Endodermal cell (in vitro differentiated cells): ENCODE data around the gene EGFR. TPM values are rescaled to one million over a fixed set of nuclear protein-coding genes. Genes with fewer than 3 reads are reported as not detected.

Experiments
- DNase-seq: peaks from one replicate; pipeline ENCODE4 v3.0.0-alpha.2; 2017
- H3K27ac ChIP-seq: 2 replicates; pipeline ENCODE4 v1.5.1; 2013; ENCODE audit warnings: mild to moderate bottlenecking, low read depth, low read length, moderate library complexity
- H3K27me3 ChIP-seq: 2 replicates; pipeline ENCODE4 v1.6.1; 2013; ENCODE audit warnings: mild to moderate bottlenecking, low read length, moderate library complexity; ENCODE audit not compliant: insufficient read depth, control insufficient read depth, poor library complexity, severe bottlenecking
- H3K36me3 ChIP-seq: 2 replicates; pipeline ENCODE4 v1.7.0; 2013; ENCODE audit warnings: mild to moderate bottlenecking, low read length, moderate library complexity; ENCODE audit not compliant: control insufficient read depth, insufficient read depth
- H3K4me1 ChIP-seq: one replicate; pipeline ENCODE4 v1.7.0; 2013; ENCODE audit warnings: low read length; ENCODE audit not compliant: control insufficient read depth, insufficient read depth
- H3K4me3 ChIP-seq: 2 replicates; pipeline ENCODE4 v1.5.1; 2013; ENCODE audit warnings: mild to moderate bottlenecking, low read length, moderate library complexity
- H3K9ac ChIP-seq: 2 replicates; pipeline ENCODE4 v1.6.1; 2013; ENCODE audit warnings: mild to moderate bottlenecking, low read length, moderate library complexity; ENCODE audit not compliant: poor library complexity, severe bottlenecking; ENCODE audit errors: extremely low read depth
- H3K9me3 ChIP-seq: 2 replicates; pipeline ENCODE4 v1.6.1; 2013; ENCODE audit warnings: mild to moderate bottlenecking, low read length, moderate library complexity; ENCODE audit not compliant: control insufficient read depth
- H3K27ac Mint-ChIP-seq: 2 replicates; pipeline ENCODE4 v1.8.0; 2020; ENCODE audit warnings: mixed read lengths
- H3K27me3 Mint-ChIP-seq: 2 replicates; pipeline ENCODE4 v1.8.0; 2021; ENCODE audit warnings: mild to moderate bottlenecking, mixed read lengths; ENCODE audit not compliant: insufficient read depth
- H3K36me3 Mint-ChIP-seq: 2 replicates; pipeline ENCODE4 v1.8.0; 2020; ENCODE audit warnings: low read depth, mixed read lengths
- H3K4me1 Mint-ChIP-seq: 2 replicates; pipeline ENCODE4 v1.8.0; 2020; ENCODE audit warnings: mixed read lengths
- H3K4me3 Mint-ChIP-seq: 2 replicates; pipeline ENCODE4 v1.8.0; 2020; ENCODE audit warnings: mild to moderate bottlenecking, moderate library complexity, mixed read lengths
- H3K9me3 Mint-ChIP-seq: 2 replicates; pipeline ENCODE4 v1.8.0; 2020; ENCODE audit warnings: mild to moderate bottlenecking, mixed read lengths
- CTCF ChIP-seq: fragments of 200-600 bp; sonication (generic); conservative IDR thresholded peaks from 2 replicates; pipeline ENCODE4 v1.5.0; 2021; ENCODE audit warnings: antibody characterized with exemption, mild to moderate bottlenecking
- WGBS, 2 experiments: methylation state at CpG; one replicate each; pipeline versions ENCODE4 v1.1.5 to v1.1.7; 2013; ENCODE audit warnings: missing lambda C conversion rate in 2 of 2, mixed read lengths in 1 of 2; ENCODE audit not compliant: insufficient coverage in 1 of 2, insufficient read length in 1 of 2; 5-methylcytosine and 5-hydroxymethylcytosine counted together
- total RNA-seq, 2 donors: library from RNA; stranded (reverse); fragmentation: NEBNext Ultra II Directional in 1 of 2; extraction: Animal tissue kit (Norgen Biotek cat#: 25700) in 1 of 2; gene quantifications; 2 replicates in 1 of 2; 3 replicates in 1 of 2; pipeline ENCODE4 v1.2.1, GENCODE V29; 2021

Gene EGFR
- total RNA-seq, 2 donors from 2014 or later: 5.0 to 5.8 TPM

DNA sequence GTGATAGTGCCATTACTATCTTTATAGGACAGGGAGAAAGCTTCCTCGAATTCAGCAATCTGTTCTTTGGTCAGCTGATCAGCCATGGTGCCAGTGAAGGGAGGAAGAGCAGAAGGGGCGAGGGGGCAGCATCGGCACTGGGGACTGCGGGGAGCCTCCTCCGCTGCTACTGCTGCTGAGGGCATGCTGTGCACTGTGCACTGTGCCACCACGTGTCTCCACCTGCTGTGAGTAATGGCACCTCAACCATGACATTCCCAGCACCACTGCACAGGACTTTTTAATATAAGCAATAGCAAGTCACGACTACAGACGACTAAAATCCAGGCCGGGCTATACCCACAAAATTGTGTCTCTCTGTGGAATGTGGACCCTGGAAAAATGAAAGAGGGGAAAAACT lies 241.4 kb downstream of the EGFR start:
- no peaks in the 10 kb centered on the region for H3K4me1 Mint-ChIP-seq
- H3K4me3 ChIP-seq: no peak overlapping the region
- no peaks in the 10 kb centered on the region for H3K9me3 ChIP-seq
- no peak overlapping the region for H3K27ac Mint-ChIP-seq
- no peaks in the 10 kb centered on the region for H3K4me1 ChIP-seq
- H3K27ac ChIP-seq: no peak overlapping the region
- 76 to 84% methylated on average over 4 to 9 of the region's 9 CpGs for WGBS, 2 experiments
- no peaks in the 10 kb centered on the region for H3K9me3 Mint-ChIP-seq
- peaks cover 19% of the 10 kb centered on the region for H3K27me3 Mint-ChIP-seq
- peaks cover 19% of the 10 kb centered on the region for H3K27me3 ChIP-seq
- no peak overlapping the region for H3K9ac ChIP-seq
- no peaks in the 10 kb centered on the region for H3K36me3 ChIP-seq
- H3K4me3 Mint-ChIP-seq: no peak overlapping the region
- TF ChIP-seq CTCF: no peak
- H3K36me3 Mint-ChIP-seq: no peaks in the 10 kb centered on the region
- no peak for DNase-seq

- no peak for DNase-seq
- 91 to 100% methylated on average over 1 to 3 of the region's 3 CpGs for WGBS, 2 experiments
- Mint-ChIP-seq H3K4me3 (no peak overlapping the region), H3K36me3 (no peaks in the 10 kb centered on the region), H3K9me3 (no peaks in the 10 kb centered on the region), H3K27ac (no peak overlapping the region), H3K27me3 (peaks cover 17% of the 10 kb centered on the region), H3K4me1 (no peaks in the 10 kb centered on the region)
- no peak overlapping the region for H3K9ac ChIP-seq
- no peak overlapping the region for H3K4me3 ChIP-seq
- H3K4me1 ChIP-seq: no peaks in the 10 kb centered on the region
- H3K36me3 ChIP-seq: no peaks in the 10 kb centered on the region
- TF ChIP-seq CTCF: no peak
- no peak overlapping the region for H3K27ac ChIP-seq
- no peaks in the 10 kb centered on the region for H3K9me3 ChIP-seq
- H3K27me3 ChIP-seq: peaks cover 17% of the 10 kb centered on the region
These were observed 242.0 kb downstream of the EGFR start for GRCh38 chr7:55260676-55261385.
